Hematopoietic multipotent progenitor cell treated with erythropoietin and hydrocortisone succinate and interleukin-3 and kit ligand, for 4 days (in vitro differentiated cells): ENCODE results near the gene LRRC43.

Experiments
- DNase-seq: peaks from one replicate; pipeline ENCODE4 v3.0.0-alpha.2; 2015

The LRRC43 gene, protein sequence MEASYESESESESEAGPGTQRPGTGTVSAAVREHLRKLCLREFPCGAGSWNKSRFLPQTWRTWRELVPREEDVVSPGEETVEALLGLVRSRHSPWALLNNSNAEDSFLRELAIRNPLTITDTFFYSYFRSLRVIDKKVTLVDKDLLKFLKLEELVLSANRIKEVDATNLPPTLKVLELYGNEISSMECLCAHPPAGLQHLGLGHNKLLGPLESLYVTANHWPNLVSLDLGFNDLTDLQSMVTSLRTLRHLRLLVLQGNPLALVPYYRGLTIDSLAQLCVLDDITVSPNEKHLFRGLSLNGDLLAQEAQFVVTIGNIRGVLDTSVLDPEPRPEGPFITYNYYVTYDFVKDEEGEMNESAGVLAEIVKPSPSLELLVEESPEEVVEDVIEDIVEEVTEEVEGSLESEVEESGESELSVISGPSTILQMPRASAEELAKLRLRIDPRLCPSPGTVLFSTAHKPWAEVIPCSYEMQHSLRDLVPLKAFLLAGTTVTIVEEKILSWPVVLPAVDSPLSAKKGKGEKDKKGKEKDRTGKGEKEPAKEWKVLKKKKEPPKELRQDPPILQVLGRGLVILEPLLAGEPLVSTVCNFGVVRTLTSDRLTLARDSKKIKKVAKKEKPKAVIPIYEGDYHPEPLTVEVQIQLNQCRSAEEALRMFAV

GRCh38 chr12:122182887-122183587, at the start of gene LRRC43:
Gene LRRC43 (plus strand): TSS chr12:122183123. CDS start chr12:122183145, 22 bp downstream.
- peak; percentile 47 for DNase-seq

- DNase-seq = no peak
Observed at GRCh38 chr12:122133192-122133950, 49.6 kb upstream of the LRRC43 start.

DNA sequence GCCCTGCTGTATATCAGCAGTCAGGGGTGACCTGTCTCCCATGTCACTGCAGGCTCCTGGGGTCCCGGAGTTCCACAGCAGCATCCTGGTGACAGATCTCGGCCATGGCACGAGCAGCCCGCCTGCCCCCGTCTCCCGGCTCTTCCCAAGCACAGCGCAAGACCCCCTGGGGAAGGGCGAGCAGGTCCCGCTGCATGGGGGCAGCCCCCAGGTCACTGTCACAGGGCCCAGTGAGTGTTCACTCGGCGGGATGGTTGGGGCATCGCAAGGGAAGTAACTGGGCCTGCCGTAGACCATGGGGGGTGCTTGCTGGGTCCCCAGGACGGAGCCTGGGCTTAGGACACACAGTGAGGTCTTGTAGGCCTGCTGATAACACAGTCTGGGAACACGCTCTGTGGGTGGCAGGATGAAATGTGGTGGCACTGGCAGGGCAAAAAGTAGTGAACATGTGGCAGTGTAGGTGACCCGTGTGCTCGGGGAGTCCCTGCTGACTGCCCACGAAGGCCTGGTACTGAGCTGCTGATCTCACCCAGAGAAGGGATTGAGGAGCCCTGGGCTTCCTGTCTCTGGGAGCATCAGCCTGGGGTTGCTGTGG, 47.4 kb upstream of the LRRC43 start:
- DNase-seq = no peak

GRCh38 chr12:122137229-122137628, 45.7 kb upstream of the LRRC43 start:
- DNase-seq = peak; percentile 37

- no peak for DNase-seq
Observed at GRCh38 chr12:122137681-122138080, 45.2 kb upstream of the LRRC43 start.

DNA sequence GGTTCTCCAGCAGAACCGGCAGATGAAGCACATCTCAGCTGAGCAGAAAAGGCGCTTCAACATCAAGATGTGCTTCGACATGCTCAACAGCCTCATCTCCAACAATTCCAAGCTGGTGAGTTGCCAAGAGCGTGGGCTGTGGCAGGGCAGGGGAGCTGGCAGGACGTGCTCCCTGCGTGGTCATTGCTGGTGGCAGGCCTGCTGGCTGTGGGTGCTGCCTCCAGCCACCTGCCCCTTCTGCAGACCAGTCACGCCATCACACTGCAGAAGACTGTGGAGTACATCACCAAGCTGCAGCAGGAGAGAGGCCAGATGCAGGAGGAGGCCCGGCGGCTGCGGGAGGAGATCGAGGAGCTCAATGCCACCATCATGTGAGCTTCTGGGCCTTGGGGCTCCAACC, 44.7 kb upstream of the LRRC43 start:
- DNase-seq = no peak

DNA sequence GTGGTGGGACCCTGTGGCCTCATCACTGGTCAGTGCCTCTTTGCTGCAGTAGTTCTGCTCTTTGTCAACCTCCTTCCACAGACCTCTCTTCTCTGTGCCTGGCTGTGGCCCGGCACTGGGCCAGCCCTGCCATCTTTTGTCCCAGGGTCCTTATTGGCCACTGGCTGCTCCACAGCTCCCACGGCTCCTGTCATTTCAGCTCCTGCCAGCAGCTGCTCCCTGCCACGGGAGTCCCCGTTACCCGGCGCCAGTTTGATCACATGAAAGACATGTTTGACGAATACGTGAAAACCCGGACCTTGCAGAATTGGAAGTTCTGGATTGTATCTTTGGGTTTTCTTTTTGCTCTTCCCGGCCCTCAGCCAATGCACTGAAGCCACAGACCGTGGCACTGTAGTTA, 44.3 kb upstream of the LRRC43 start:
- DNase-seq = no peak

GRCh38 chr12:122139266-122139665, 43.7 kb upstream of the LRRC43 start:
- no peak for DNase-seq

- DNase-seq = no peak
Observed at GRCh38 chr12:122139941-122140340, 43.0 kb upstream of the LRRC43 start.

GRCh38 chr12:122140467-122141257, 42.3 kb upstream of the LRRC43 start:
- no peak for DNase-seq

DNA sequence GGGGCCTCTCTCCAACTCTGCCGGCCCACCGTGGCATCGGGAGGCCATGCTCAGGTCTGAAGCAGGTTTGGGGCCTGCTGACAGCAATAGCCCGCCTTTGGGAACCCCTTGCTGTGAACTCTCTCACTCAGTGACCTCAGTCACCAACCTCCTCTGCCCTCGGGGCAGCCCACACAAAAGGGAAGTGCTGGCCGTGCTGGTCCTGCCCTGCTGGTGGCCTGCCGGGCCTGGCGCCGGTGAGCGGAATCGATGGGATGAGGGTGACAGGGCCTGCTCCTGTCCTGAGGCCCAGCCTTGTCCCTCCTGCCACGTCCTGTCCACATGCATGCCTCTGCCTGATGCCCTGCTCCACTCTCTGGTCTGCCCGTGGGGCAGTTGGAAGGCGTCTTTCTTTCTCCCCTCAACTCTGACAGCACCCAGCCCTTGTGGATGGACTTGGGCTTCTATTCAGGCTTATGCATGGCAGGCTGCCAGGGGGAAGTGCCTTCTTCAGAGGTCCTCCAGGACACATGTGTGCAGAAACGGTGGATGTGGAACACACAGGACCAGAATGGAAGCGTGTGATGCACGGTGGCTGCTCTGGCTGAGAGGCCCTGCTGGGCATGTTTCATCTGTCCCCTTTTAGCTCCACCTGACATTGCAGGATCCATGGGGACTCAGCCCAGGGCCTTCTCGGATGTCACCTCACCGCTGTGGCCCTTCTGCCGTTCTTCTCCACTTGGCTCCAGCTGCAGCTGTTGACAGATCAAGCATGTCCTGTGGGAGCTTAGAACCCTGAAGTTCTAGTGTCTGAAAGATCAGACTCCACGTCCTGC, 40.8 kb upstream of the LRRC43 start:
- no peak for DNase-seq

DNA sequence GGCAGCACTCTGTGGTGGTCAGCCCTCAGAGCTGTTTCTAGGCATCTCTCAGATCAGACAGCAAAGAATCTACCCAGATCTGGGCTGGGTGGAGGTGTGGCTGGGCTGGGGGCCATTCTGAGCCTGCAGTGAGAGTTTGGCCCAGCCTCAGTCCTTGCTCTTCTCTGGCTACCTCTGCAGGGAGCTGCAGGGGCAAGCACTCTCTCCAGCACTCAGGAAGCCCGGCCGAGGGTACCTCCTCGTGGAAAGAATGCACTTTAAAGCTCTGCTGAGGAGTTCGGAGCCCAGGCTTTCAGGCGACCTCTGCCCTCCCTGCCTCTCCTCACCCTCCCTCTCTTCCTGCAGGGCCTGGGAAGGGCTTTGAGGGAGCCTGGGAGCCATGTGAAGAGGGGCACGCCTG, 40.1 kb upstream of the LRRC43 start:
- DNase-seq = no peak

DNA sequence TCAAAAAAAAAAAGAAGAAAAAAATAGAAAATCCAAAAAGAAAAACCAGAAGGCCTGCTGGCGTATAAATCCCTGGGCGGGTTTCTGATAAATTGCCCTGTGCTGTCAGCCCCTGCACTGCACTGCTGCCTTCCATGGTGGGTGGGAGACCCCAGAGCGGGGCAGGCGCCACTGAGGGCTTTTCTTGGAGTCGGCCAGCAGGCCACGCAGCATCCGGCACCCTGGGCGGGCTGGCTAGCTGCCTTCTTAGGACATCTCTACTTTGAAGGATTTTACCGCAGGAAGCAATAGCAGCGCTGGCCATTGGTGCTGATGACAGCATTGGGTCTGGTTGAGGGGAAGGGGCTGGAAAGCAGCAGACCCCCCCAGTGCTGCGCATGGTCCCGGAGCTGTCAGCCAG, 38.0 kb upstream of the LRRC43 start:
- DNase-seq = no peak

DNA sequence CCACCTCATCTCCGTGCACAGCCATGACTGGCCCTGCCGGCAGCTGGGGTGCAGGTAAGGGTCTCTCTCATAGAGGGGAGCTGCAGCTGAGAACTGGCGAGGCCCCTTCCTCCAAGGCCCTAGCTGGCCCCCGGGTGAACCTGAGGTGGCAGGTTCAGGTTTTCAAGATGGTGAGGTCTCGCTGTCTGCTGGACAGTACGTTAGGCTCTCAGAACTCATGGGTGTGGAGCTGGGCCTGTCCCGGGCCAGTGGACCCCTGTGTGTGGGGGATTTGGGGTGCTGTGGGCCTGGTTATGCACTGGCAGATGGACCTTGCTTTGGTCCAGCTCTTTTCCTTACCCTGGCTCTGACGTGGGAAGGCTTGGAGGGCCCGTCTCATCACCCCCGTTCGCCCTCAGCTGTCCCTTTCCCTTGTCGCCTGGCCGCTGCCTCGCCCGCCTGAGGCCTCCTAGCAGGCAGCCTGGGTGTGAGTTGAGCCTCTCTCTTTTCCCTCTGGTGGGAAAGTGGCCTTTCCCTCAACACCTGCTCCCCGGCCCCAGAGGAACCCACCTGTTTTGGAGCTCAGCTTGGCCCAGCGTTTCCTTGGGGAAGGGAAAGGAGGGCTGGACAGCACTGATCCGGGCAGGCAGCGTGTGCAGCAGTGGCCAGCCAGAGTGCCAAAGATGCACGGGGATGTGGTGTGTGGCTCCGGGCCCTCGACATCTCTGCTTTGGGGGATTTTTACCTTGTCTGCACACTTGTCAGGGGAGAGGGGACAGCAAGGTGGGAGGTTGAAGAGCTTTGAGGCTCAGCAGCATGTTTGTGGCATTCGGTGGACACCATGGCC, 37.2 kb upstream of the LRRC43 start:
- no peak for DNase-seq

GRCh38 chr12:122147514-122148290, 35.2 kb upstream of the LRRC43 start:
- no peak for DNase-seq

DNA sequence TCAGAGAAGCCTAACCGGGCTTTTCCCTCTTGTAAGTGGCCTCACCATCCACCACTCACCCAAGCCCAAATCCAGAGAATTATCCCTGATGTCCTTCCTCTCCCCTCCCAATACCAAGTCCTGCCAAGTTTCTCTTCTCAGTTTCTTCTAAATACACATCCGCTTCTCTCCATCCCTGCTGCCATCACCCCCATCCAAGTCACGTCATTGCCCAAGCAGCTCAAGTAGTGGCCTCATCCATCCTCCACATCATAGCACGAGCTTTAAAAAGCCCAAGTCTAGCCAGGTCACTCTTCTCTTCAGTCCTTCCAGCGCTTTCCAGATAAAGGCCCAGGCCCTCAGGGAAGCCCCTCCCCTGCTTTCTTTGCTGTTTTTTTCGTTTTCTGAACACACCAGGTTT, 34.3 kb upstream of the LRRC43 start:
- DNase-seq = no peak

- DNase-seq = no peak
Observed at GRCh38 chr12:122150127-122150681, 32.7 kb upstream of the LRRC43 start.

GRCh38 chr12:122152754-122153153, 30.2 kb upstream of the LRRC43 start:
- no peak for DNase-seq

GRCh38 chr12:122155705-122156104, 27.2 kb upstream of the LRRC43 start:
- DNase-seq = peak; percentile 94
